BLaER1 treated with 17β-estradiol and CSF1 and Interleukin-3, amounts not matched to agents 10 nM and 100 nM (cell line): Measurements from ENCODE around the gene ARFGEF2.
A peak's percentile ranks its signal among the peaks of the same experiment; 100 is the strongest.

Source experiments
- H3K27ac ChIP-seq, 11 experiments: shearing (Covaris generic); formaldehyde crosslinking; 2 replicates each; pipeline ENCODE4 v1.8.1; 2022
- H3K27me3 ChIP-seq, 11 experiments: shearing (Covaris generic); formaldehyde crosslinking; 2 replicates each; pipeline ENCODE4 v1.8.1; 2022
- H3K36me3 ChIP-seq, 11 experiments: shearing (Covaris generic); formaldehyde crosslinking; 2 replicates each; pipeline ENCODE4 v1.8.1; 2022
- H3K4me1 ChIP-seq, 10 experiments: shearing (Covaris generic); formaldehyde crosslinking; 2 replicates each; pipeline ENCODE4 v1.8.1; 2022
- H3K4me2 ChIP-seq, 11 experiments: shearing (Covaris generic); formaldehyde crosslinking; 2 replicates each; pipeline ENCODE4 v1.8.1; 2022
- H3K4me3 ChIP-seq, 10 experiments: shearing (Covaris generic); formaldehyde crosslinking; 2 replicates each; pipeline ENCODE4 v1.8.1; 2022
- H3K9ac ChIP-seq, 11 experiments: shearing (Covaris generic); formaldehyde crosslinking; 2 replicates each; pipeline ENCODE4 v1.8.1; 2022
- H3K9me3 ChIP-seq, 11 experiments: shearing (Covaris generic); formaldehyde crosslinking; replicated peaks in 1 of 11; 2 replicates each; pipeline ENCODE4 v1.8.1; 2022
- H4K20me1 ChIP-seq, 11 experiments: shearing (Covaris generic); formaldehyde crosslinking; 2 replicates each; pipeline ENCODE4 v1.8.1; 2022
- Cebpa-rat ChIP-seq, 11 experiments: shearing (Covaris generic); IDR thresholded peaks; 2 replicates each; pipeline ENCODE4 v1.8.1; 2022

ARFGEF2 gene

GRCh38 chr20:49037962-49038387 is 116.5 kb downstream of the ARFGEF2 start:
- Histone ChIP-seq H3K4me3 (no peak overlapping the region), H3K27ac (peak overlapping the region in 10 of 11 experiments; percentile 15 to 62 (median 48); a peak in 17 of 22 replicates), H3K9ac (peak overlapping the region in 8 of 11 experiments; percentile 9 to 48 (median 32); a peak in 9 of 22 replicates), H4K20me1 (peaks cover 8 to 71% (median 20%) of the 10 kb centered on the region in 11 experiments; a peak in 19 of 22 replicates), H3K27me3 (peaks cover 0 to 12% (median 0%) of the 10 kb centered on the region in 11 experiments; a peak in 3 of 22 replicates), H3K9me3 (no peaks in the 10 kb centered on the region), H3K36me3 (peaks cover 26 to 36% (median 31%) of the 10 kb centered on the region in 11 experiments), H3K4me2 (peak overlapping the region; percentile 61 to 96 (median 79)), H3K4me1 (peaks cover 17 to 33% (median 21%) of the 10 kb centered on the region in 10 experiments)
- no peak for TF ChIP-seq Cebpa-rat (IDR thresholded peaks at IDR 0.05)

DNA sequence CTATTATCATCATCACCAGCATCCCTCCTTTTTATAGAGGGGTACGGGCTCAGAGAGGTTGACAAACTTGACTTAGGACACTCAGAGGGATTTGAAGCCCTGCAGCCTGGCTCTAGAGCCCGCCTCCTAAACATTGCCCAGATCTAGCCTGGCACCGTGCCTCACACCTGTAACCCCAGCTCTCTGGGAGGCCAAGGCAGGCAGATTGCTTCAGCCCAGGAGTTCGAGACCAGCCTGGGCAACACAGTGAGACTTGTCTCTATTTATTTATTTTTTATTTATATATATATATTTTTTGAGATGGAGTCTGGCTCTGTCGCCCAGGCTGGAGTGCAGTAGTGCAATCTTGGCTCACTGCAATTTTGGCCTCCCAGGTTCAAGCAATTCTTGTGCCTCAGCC is 118.3 kb downstream of the ARFGEF2 start:
- no peak overlapping the region for H3K9ac ChIP-seq
- H3K27ac ChIP-seq: no peak overlapping the region
- H4K20me1 ChIP-seq: peaks cover 8 to 52% (median 20%) of the 10 kb centered on the region in 11 experiments; a peak in 19 of 22 replicates
- H3K27me3 ChIP-seq: peaks cover 0 to 8% (median 0%) of the 10 kb centered on the region in 11 experiments; a peak in 3 of 22 replicates
- peaks cover 22 to 38% (median 27%) of the 10 kb centered on the region in 10 experiments for H3K4me1 ChIP-seq
- peaks cover 7 to 17% (median 12%) of the 10 kb centered on the region in 11 experiments; a peak in 21 of 22 replicates for H3K36me3 ChIP-seq
- no peak overlapping the region for H3K4me3 ChIP-seq
- H3K4me2 ChIP-seq: 0 out of 22 replicates have a peak overlapping the region, but pooled peaks of 1 of the 11 experiments have one; percentile 87
- H3K9me3 ChIP-seq: no peaks in the 10 kb centered on the region
- TF ChIP-seq Cebpa-rat (IDR thresholded peaks at IDR 0.05): no peak

- peaks cover 32 to 40% (median 34%) of the 10 kb centered on the region in 10 experiments for H3K4me1 ChIP-seq
- H3K27ac ChIP-seq: no peak overlapping the region
- no peaks in the 10 kb centered on the region for H3K27me3 ChIP-seq
- no peaks in the 10 kb centered on the region for H3K9me3 ChIP-seq
- H3K4me2 ChIP-seq: no peak overlapping the region
- H4K20me1 ChIP-seq: peaks cover 0 to 35% (median 15%) of the 10 kb centered on the region in 11 experiments; a peak in 19 of 22 replicates
- H3K4me3 ChIP-seq: no peak overlapping the region
- TF ChIP-seq Cebpa-rat (IDR thresholded peaks at IDR 0.05): no peak
- peaks cover 0 to 8% (median 4%) of the 10 kb centered on the region in 11 experiments; a peak in 11 of 22 replicates for H3K36me3 ChIP-seq
- no peak overlapping the region for H3K9ac ChIP-seq
Observed at GRCh38 chr20:49043000-49043399, 121.5 kb downstream of the ARFGEF2 start.

- H3K4me3 ChIP-seq: peak overlapping the region; percentile 78 to 96 (median 88)
- H3K4me1 ChIP-seq: peaks cover 28 to 37% (median 33%) of the 10 kb centered on the region in 10 experiments
- peak overlapping the region; percentile 83 to 99 (median 98) for H3K9ac ChIP-seq
- no peaks in the 10 kb centered on the region for H3K27me3 ChIP-seq
- H4K20me1 ChIP-seq: peaks cover 18 to 41% (median 34%) of the 10 kb centered on the region in 11 experiments; a peak in 20 of 22 replicates
- peak overlapping the region; percentile 90 to 99 (median 98) for H3K27ac ChIP-seq
- no peak for TF ChIP-seq Cebpa-rat (IDR thresholded peaks at IDR 0.05)
- H3K4me2 ChIP-seq: peak overlapping the region; percentile 83 to 96 (median 91)
- H3K9me3 ChIP-seq: no peaks in the 10 kb centered on the region
- peaks cover under 1 to 33% (median 29%) of the 10 kb centered on the region in 11 experiments; a peak in 18 of 22 replicates for H3K36me3 ChIP-seq
Observed at GRCh38 chr20:49045440-49046086, 124.1 kb downstream of the ARFGEF2 start.

- peak within 1 kb of the TSS; percentile 78 to 96 (median 88) for H3K4me3 ChIP-seq
- no peaks in the 10 kb centered on the region for H3K27me3 ChIP-seq
- peak within 1 kb of the TSS; percentile 91 to 99 (median 98) for H3K9ac ChIP-seq
- peak within 1 kb of the TSS; percentile 90 to 99 (median 98) for H3K27ac ChIP-seq
- peak within 1 kb of the TSS; percentile 83 to 96 (median 91) for H3K4me2 ChIP-seq
- H3K36me3 ChIP-seq: peaks cover 8 to 40% (median 36%) of the 10 kb centered on the region in 11 experiments
- no peaks in the 10 kb centered on the region for H3K9me3 ChIP-seq
- TF ChIP-seq Cebpa-rat (IDR thresholded peaks at IDR 0.05): no peak
- H4K20me1 ChIP-seq: peaks cover 25 to 43% (median 41%) of the 10 kb centered on the region in 11 experiments; a peak in 21 of 22 replicates
- peaks cover 28 to 37% (median 33%) of the 10 kb centered on the region in 10 experiments for H3K4me1 ChIP-seq
Observed at GRCh38 chr20:49046087-49046900, 124.8 kb downstream of the ARFGEF2 start, which contains the start of gene CSE1L. Gene CSE1L (plus strand): TSS chr20:49046312. CDS start chr20:49058464, 12,152 bp downstream.

- Histone ChIP-seq H3K9me3 (no peaks in the 10 kb centered on the region), H4K20me1 (peaks cover 84 to 100% (median 100%) of the 10 kb centered on the region in 11 experiments; a peak in 21 of 22 replicates), H3K27ac (no peak overlapping the region), H3K9ac (0 out of 22 replicates have a peak overlapping the region, but pooled peaks of 1 of the 11 experiments have one; percentile 16), H3K27me3 (no peaks in the 10 kb centered on the region), H3K36me3 (peaks cover 18 to 100% (median 86%) of the 10 kb centered on the region in 11 experiments), H3K4me3 (no peak overlapping the region), H3K4me2 (no peak overlapping the region), H3K4me1 (peaks cover 13 to 32% (median 24%) of the 10 kb centered on the region in 10 experiments)
- no peak for TF ChIP-seq Cebpa-rat (IDR thresholded peaks at IDR 0.05)
Observed at GRCh38 chr20:49052334-49052733, 130.8 kb downstream of the ARFGEF2 start.

DNA sequence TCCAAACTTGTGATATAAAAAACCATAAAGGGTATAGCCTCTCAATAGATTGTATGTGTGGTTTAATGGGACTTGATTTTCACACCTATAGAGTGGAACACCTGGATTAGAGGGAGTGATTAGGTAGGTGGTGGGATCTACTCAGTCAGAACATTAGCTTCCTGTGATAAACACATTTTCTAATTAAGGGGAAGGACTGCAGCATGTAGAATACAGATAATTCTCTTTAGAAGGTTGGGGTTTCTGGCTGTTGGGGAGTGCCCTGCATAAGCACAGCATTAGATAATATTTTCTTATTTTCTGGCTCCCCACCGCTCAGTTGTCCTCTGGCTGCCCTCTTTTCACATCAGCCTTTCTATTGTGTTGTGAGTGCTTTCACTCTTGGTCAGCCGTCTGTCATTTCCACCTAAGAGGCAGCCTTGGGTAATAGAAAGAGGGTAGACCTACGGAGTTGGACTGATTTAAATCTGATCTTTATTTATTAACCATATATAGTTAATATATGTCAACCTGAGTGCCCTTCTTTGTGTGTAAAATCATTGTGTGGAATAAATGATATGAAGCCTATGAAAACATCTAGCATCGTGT is 132.6 kb downstream of the ARFGEF2 start:
- no peak for TF ChIP-seq Cebpa-rat (IDR thresholded peaks at IDR 0.05)
- Histone ChIP-seq H3K27ac (no peak overlapping the region), H4K20me1 (peaks cover 89 to 100% (median 100%) of the 10 kb centered on the region in 11 experiments; a peak in 21 of 22 replicates), H3K4me2 (peak overlapping the region in 3 of 11 experiments; percentile 4 to 14 (median 9); a peak in 1 of 22 replicates), H3K9me3 (no peaks in the 10 kb centered on the region), H3K27me3 (no peaks in the 10 kb centered on the region), H3K9ac (no peak overlapping the region), H3K4me1 (peaks cover 0 to 14% (median 8%) of the 10 kb centered on the region in 10 experiments; a peak in 11 of 20 replicates), H3K36me3 (peaks cover 36 to 100% (median 87%) of the 10 kb centered on the region in 11 experiments), H3K4me3 (no peak overlapping the region)

DNA sequence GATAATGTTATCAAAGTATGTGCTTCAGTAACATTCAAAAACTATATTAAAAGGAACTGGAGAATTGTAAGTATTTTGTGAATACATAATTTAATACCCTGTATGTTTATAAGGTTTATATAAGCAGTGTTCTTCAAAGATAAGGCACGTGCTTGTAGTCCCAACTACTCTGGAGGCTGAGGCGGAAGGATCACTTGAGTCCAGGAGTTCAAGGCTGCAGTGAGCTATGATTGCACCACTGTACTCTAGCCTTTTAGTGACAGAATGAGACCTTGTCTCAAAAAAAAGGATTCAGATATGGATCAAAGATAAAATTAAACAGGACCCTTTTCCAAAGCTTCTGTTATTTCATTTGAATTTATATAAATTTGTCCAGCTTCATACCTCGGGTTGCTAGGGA is 141.8 kb downstream of the ARFGEF2 start:
- peaks cover 11 to 96% (median 78%) of the 10 kb centered on the region in 11 experiments; a peak in 21 of 22 replicates for H4K20me1 ChIP-seq
- H3K4me2 ChIP-seq: no peak overlapping the region
- TF ChIP-seq Cebpa-rat (IDR thresholded peaks at IDR 0.05): no peak
- H3K9ac ChIP-seq: no peak overlapping the region
- H3K4me3 ChIP-seq: no peak overlapping the region
- no peak overlapping the region for H3K27ac ChIP-seq
- H3K9me3 ChIP-seq: no peaks in the 10 kb centered on the region
- peaks cover 87 to 100% (median 99%) of the 10 kb centered on the region in 11 experiments for H3K36me3 ChIP-seq
- H3K4me1 ChIP-seq: no peaks in the 10 kb centered on the region
- H3K27me3 ChIP-seq: no peaks in the 10 kb centered on the region
